GM18873 (cell line): ENCODE data around the gene ROBO1.

Experiments used
- ATAC-seq: cut with Tn5 transposase; IDR thresholded peaks from one replicate; pipeline ENCODE4 v1.9.1; 2021; ENCODE audit warnings: mild to moderate bottlenecking, moderate library complexity, moderate number of reproducible peaks; ENCODE audit not compliant: unreplicated experiment, low FRiP score

The ROBO1 gene

DNA sequence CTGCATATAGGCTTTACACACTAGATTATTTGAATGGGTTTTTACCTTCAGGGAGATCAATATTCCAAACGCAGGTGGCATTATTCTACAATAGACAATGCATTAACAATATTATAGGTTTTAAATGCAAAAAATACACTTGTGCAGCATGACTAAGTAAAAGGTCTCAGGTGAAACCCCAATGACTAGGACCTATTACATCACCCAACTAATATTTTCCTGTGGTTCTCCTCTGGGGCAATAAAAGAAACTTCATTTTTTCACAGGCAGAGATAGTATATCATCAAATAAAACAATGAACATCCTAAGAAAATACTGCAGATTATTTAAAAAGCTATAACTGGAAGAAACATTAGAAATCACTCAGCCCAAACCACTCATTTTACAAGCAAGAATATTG is 375.3 kb downstream of the ROBO1 start:
- no peak for ATAC-seq

DNA sequence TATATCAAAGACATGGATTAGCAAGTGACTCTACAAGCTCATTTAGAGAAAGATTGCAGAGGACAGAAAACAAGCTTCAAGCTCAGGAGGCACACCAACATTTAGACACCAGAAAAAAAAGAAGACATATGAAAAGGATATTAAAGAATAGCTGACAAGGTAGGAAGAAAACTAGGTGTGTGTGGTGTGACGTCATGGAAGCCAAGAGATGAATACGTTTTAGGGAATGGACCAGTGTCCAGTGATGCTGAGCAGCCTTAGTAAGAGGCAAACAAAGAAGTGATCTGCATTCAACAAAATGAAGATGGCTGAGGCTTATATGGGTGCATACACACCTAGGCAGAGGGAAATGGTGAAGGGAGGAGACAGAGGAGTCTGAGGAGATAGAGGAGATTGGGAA is 377.4 kb downstream of the ROBO1 start:
- ATAC-seq, result no peak

DNA sequence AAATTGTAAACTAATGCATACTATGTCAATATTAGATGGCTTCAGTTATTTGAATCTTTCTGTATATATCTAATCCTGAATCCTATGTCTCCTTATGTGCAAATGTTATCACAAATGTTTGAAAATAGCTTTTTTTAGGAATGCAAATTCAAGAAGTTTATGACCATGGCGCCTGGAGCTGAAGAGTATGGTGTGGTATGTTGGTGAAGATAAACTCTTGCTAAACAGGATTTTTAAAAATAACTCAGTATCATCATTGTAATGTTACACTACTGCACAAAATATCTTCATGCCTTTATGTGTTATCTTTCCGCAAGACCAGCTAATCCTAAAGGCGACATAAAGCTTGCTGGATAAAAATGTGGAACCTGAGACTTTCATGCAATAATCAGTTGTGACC is 382.6 kb downstream of the ROBO1 start:
- ATAC-seq, result no peak

DNA sequence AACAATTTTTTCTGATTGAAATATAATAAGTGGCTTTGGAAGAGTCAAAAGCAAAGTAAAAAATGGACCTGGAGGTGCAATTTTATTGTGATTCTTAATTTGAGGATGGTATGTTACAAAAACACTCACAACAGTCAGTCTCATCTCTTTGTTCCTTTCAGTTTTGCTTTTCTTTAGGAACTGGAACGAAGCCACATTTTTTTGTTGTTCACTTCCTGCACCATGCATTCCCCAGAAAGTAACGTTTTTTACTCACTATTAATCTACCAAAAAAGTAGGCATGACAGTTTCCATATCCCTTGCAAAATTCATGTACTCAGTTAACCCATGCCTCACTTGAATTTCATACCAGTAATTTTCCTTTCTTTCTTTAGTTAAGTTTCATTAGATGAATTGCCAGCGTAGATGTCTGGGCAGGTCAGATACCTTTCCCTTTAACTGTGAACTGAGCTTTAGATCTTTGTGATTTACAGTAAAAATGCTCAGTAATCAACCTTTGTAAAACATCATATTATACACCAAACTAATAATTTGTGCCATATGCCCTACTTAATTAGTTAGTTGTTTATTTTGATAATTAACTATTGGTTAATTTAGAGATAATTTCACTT is 384.3 kb downstream of the ROBO1 start:
- ATAC-seq, result no peak

DNA sequence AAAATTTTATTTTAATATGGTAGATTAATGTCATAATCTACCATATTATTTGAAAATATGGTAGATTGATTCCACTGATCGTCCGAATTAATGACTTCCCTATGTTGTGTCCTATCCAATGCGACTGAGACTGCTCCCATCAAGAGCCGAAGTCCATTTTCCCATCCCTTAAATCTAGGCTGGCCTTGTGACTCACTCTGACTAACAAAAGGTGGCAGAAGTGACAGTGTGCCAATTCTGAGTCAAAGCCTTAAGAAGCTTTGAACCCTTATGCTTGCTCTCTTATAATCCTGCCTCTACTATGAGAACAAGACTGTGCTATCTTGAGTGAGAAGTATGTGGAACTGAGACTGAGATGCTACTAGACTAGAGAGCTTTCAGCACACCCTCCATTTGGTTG is 387.2 kb downstream of the ROBO1 start:
- ATAC-seq, result no peak

DNA sequence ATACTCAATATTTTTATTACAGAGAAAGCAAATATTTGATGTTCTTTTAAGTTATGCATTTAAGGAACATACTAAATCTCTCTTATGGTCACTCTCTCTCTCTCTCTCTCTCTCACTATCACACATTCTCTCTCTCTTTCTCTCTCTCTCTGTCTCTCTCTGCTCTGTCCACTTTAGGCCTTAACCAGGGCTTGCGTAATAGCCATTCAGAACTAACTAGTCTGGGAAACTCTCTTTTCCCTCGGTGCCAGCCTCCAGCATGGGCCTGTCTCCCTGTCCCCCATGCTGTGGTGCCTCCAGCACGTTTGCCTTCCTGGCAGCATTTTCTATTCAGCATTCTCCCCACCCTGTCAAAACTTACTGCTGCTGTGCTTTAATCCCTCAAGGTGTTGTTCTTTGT is 389.7 kb downstream of the ROBO1 start:
- no peak for ATAC-seq

DNA sequence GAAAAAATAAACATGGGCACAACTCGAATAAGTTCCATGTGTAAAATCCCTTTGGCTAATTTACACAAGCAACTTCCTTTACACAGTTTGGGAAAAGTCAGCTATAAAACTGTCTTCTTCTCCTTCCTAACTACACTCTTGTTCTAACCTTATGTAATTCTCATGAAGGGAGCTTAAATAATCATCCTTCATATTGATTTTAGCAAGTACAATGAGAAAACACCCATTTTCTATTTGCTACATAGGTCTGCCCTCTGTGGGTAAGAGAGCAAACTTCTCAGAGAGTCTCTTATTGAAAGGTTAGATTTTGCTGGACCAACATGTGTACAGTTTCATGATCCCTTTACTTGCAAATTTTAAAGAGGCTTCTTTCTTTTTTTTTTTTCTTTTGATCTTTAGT is 398.5 kb downstream of the ROBO1 start:
- no peak for ATAC-seq

DNA sequence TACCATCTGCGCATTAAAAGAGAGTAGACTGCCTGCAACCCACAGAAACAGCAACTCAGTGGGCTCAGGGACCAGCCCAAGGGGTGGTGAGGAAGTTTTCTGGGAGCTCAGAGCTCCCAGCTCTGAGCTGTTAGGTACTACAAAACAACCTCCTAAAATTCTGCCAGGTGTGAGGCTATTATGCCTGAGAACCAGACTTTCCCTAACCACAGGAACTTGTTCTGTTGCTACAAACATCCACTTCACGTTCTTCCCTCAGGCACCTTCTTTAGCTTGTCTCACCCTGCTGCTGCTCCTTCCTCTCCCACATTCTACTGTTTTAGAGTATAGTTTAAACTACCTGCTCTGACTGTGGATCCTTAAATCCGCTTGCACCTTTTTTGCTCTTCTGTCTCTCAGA is 399.4 kb downstream of the ROBO1 start:
- ATAC-seq, result no peak

DNA sequence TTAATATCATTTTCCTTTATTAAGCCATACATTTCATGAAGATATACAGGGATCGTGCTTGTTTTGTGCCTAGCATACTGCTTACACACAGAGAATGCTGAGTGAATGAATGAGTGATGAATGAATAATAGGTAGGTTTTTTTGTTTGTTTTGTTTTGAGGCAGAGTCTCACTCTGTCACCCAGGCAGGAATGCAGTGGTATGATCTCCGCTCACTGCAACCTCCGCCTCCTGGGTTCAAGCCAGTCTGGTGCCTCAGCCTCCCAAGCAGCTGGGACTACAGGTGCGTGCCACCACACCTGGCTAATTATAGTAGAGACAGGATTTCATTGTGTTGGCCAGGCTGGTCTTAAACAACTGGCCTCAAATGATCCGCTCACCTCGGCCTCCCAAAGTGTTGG is 400.0 kb downstream of the ROBO1 start:
- ATAC-seq, result no peak

DNA sequence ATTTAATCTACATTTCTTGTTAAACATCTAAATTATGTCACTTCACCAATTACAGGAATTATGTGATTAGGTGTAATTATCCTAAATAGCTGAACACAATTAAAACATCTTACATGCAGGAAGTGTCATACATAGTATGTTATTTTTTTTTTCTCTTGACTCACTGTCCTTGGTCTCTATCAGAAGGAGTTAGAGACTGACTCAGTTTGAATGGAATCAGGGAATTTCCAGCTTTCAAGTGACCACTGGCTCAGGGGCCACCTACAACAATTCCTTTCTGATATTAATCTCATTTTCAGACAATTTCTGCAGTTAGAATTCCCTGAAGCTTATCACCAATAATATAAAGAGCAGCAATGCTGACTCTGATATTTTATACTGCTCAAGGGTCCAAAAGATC is 400.7 kb downstream of the ROBO1 start:
- ATAC-seq, result no peak

DNA sequence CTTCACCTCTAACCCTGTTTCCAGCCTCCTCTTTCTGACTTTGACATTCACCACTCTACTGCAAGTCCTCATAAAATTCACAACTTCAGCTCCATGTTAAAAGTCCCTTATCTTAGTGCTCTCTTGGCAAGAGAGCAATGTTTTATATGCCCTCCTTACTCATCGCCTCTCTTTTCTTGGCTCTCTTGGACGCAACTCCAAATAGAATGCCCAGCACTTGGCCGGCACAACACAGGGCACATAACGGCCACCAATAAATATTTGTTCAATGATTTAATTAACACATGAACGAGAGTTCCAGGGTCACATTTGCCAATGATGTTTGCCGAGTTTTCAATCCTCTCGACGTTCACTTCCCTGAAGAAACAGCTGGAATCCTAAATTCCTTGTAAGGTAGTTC is 401.4 kb downstream of the ROBO1 start:
- ATAC-seq, result no peak

DNA sequence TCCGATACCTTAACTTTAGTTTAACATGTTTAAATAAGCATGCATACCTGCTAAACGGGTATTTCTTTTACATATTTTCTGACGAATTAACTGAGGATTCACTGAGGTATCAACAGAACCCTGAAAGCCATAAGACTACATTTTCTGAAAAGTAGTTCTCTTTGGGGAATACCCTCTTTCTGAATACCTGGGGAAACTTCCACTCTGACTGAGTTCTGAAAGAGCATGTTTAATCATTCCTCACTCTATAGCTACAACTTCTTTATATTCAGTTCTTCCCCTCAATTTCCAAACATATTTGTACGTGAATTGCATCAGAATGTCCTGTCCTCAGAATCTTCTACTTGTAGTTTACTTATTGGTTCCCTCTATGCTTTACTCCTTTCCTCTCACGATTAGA is 403.0 kb downstream of the ROBO1 start:
- ATAC-seq, result no peak

DNA sequence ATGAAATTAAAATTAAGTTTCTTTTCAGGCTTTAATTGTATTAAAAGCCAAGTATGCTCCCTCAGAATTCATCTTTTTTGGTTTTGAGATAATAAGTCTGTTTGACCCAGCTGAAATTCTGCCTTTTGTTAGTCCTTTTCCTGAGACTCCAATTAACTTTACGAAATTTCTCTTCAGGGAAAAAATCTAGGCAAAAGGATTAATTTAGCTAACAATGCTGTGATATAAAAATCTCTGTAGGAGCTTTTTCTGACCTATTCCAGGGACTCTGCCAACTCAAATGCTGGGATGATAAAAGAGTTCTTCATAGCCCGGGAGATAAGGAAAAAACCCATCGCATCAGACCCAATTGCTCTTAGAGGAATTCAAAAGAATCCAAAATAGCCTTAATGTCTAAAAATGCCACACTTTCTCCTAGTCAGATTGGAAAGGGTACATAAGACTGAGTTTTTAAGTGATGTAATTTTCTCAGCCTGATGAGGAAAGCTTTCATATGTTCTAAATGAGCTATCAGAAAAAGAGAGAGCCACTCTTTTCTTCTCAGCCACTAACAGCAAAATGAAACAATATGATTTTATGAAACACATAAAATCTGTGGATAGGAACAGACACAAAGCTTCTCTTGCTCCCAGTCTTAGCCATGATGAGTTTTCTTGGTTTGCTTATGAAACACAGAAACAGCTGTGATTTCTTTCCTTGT is 405.1 kb downstream of the ROBO1 start:
- ATAC-seq, result no peak

DNA sequence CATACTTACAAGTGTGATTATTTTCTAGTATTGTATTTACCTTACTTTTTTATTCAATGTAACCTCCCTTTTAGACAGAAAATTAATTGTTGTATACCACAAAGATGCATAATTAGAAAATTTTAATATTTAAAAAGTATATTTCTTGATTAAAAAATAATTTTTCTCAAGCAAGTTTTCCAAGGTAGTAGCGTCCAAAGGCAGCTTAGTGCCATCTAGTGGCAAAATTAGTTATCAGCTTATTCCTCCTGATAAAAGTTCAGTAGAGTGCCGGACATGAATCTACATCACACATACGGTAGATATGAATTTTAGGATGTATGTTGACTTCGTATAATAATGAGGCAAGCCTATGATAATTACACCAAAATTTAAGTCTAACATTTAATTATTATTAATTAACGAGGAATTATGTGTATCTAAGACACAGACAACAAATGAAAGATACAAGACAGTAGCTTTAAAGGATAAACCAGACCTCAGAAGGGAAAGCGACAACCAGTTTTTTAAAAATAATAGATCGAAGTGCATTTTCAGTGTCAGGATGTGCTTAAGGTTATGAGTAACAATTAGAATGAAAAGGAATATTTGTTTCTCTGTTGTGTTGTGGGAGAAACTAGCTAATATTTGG is 405.9 kb downstream of the ROBO1 start:
- no peak for ATAC-seq

DNA sequence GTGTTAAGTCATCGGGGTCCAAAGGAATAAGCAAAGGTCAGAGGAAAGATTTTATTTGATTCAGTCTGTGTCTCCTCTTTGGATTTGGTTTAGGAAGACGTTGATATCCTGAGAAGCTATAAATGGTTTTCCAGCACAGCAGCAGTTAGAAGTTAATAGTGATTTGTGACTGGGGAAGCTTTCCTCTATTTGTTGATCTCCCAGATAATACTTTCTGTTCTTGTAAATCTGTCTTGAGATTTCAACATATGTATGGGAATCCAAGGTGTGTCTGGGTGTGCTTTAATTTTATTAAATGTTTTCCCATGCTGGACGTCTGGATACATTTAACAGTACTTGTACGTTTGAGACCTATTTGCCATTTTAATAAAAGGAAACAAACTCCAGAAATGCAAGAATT is 409.5 kb downstream of the ROBO1 start:
- no peak for ATAC-seq

DNA sequence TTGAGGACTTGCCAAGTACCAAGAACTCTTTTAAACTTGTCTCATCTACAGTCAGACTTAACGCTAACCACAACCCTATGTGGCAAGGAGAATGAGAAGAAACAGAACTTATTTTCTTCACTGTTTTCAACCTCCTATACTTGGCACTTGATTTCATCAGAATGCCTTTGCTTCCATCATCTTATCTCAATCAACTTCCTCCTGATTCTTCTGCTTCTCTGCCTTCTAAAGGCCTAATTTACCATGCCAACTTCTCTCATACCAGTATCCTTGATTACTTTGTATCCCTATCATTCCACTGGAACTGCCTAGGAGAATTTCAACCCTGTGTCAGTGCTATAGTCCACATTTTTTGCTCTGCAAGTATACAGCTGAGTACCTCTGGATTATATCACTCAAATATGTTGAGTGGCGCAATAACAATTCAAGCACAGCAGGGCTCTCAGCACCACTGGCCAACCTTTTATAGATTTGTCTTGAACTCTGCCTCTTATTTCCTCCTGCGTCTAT is 413.6 kb downstream of the ROBO1 start:
- no peak for ATAC-seq

DNA sequence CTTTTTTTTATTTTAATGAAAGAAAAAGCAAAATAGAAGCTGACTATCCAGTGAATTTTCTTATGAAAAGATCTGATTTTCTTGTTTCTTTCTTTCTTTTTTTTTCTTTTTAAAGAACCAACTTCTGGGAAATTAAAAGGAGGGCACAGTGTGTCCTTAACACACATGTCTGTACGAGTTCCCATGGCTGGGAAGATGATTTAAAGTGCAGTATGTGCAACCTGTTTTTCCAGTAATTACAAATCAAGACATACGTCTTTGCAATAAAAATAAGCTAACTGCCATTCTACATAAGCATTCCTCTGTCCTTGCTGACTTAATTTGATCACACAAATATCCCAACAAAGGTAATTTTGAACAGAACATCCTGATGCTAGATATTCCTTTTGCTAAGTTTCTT is 416.1 kb downstream of the ROBO1 start:
- no peak for ATAC-seq

DNA sequence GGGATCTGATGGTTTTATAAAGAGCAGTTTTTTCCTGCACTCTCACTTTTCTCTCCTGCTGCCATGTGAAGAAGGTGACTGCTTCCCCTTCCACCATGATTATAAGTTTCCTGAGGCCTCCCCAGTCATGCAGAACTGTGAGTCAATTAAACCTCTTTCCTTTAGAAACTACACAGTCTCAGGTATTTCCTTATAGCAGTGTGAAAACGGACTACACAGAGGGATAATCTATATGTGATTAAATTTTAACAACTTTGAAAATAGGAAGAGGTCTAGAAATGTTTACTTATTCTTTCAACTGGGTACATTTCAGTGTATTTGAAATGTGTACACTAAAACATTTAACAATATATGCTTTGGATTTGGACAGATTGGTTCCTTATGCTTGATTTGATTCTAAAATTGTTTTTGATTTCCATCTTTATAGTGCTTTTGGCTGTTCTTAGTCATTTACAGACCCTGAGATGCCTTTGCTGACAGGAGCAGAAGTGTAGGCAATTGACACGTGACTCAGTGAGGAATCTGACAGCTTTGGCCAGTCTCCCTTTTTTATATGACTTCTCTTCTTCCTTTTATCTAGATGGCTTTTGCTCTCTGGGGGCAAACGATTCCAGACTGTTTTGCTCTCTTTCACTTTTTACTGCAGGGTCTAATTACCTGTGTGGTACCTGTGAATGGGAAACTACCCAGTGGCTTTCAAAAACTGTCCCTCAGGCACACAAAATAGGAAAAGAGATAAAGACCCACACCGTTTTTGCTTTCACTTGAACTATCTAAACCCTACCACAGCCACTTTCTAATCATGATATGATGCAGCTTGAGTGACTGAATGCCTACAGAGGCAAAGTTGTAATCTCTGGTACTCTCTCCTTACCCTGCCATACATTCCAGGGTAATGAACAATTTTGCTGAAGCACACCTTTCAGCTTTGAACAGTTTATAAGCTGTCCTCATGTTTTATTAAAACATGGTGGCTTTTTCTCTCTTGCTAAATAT is 422.6 kb downstream of the ROBO1 start:
- ATAC-seq, result no peak

DNA sequence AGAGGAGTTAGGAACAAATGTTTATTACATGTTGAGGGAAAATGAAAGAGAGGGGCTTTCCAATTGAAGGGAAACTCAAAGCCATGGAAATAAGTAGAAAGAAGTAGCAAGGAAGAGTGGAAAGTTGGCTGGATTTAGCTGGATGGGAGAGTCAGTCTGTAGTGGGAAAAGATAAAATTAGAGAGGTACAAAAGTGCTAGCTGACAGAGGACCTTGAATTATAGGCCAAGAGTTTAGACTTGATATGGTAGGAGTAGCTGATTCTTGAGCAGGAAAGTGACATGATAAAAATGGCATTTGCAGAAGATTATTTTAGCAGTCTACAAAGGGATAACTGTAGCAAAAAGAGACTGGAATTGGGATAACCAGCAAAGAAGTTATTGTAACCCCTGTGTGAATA is 425.8 kb downstream of the ROBO1 start:
- no peak for ATAC-seq

DNA sequence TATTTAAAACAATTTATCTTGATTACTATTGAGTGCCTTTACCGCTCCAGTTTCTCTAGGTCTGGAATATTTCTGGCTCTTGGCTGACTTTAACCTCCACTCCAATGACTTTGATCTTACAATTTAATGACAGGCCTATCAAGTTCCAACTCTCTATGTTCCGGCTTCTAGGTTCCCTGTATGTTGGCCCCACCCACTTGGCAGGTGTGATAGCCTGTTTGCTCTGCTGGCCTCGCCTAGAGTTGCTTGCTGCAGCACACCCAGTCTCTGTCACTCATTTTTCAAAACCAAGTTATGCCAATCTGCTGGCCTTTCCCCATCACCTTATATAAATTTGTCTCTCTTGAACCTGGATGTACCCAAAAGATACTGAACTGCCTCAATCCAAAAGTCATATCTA is 428.0 kb downstream of the ROBO1 start:
- ATAC-seq, result no peak

DNA sequence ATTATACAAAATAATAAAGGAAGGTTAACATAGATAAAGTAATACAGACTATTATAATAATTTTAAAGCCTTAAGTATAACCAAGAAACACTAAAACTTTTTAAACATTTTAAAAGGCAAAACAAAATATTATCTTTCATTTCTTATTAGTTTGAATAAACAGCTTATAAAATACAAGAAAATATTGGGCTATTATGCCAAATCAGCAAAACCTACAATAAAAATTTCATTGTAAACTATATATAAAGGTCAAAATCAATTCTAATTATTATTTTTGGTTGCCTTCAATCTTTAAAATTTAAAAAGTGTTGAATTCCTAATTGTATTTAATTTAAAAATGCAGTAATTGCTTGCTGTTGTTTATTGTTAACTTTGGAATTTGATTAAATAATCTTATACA is 430.0 kb downstream of the ROBO1 start:
- no peak for ATAC-seq
